ENCODE results near the gene TLR9. TPM values are rescaled to one million over a fixed set of nuclear protein-coding genes. Genes with fewer than 3 reads are reported as not detected.
"Not testable (repeated sequence)": the region's sequence is repeated elsewhere in the genome, so short reads cannot be mapped to it uniquely, and the experiment has no call there.

TLR9 gene
- polyA plus RNA-seq, 4 donors = 0.09 to 0.26 (median 0.19) TPM

- no peak for DNase-seq (ENCODE audit: low read depth in 4 of 4, low spot score in 3 of 4)
Observed at GRCh38 chr3:52197499-52197841, 28.0 kb downstream of the TLR9 start.

- no peak for DNase-seq (ENCODE audit: low read depth in 4 of 4, low spot score in 3 of 4)
Observed at GRCh38 chr3:52196977-52197376, 28.5 kb downstream of the TLR9 start.

GRCh38 chr3:52195823-52196331 is 29.6 kb downstream of the TLR9 start:
- no peak for DNase-seq (ENCODE audit: low read depth in 4 of 4, low spot score in 3 of 4)

GRCh38 chr3:52195291-52195597 is 30.2 kb downstream of the TLR9 start:
- no peak for DNase-seq (ENCODE audit: low read depth in 4 of 4, low spot score in 3 of 4)

- peak in 2 of 4 donors; percentile 39 to 50 for DNase-seq (ENCODE audit: low read depth in 4 of 4, low spot score in 3 of 4)
Observed at GRCh38 chr3:52194485-52195290, 30.8 kb downstream of the TLR9 start.

GRCh38 chr3:52193065-52193464 is 32.4 kb downstream of the TLR9 start:
- no peak for DNase-seq (ENCODE audit: low read depth in 4 of 4, low spot score in 3 of 4)

GRCh38 chr3:52191663-52192062 is 33.8 kb downstream of the TLR9 start:
- no peak for DNase-seq (ENCODE audit: low read depth in 4 of 4, low spot score in 3 of 4)

GRCh38 chr3:52190294-52191074 is 35.0 kb downstream of the TLR9 start:
- no peak for DNase-seq (ENCODE audit: low read depth in 4 of 4, low spot score in 3 of 4)

- DNase-seq (ENCODE audit: low read depth in 4 of 4, low spot score in 3 of 4) = no peak
Observed at GRCh38 chr3:52188556-52188955, 36.9 kb downstream of the TLR9 start.

- DNase-seq (ENCODE audit: low read depth in 4 of 4, low spot score in 3 of 4) = no peak
Observed at GRCh38 chr3:52186729-52187128, 38.7 kb downstream of the TLR9 start.

- DNase-seq (ENCODE audit: low read depth in 4 of 4, low spot score in 3 of 4) = no peak
Observed at GRCh38 chr3:52185837-52186236, 39.6 kb downstream of the TLR9 start.

GRCh38 chr3:52185311-52185710 is 40.1 kb downstream of the TLR9 start:
- no peak for DNase-seq (ENCODE audit: low read depth in 4 of 4, low spot score in 3 of 4)

- no peak for DNase-seq (ENCODE audit: low read depth in 4 of 4, low spot score in 3 of 4)
Observed at GRCh38 chr3:52184690-52185089, 40.8 kb downstream of the TLR9 start.

- DNase-seq (ENCODE audit: low read depth in 4 of 4, low spot score in 3 of 4) = no peak
Observed at GRCh38 chr3:52183786-52184445, 41.5 kb downstream of the TLR9 start.

GRCh38 chr3:52182691-52183090 is 42.8 kb downstream of the TLR9 start:
- no peak for DNase-seq (ENCODE audit: low read depth in 4 of 4, low spot score in 3 of 4)

- no peak for DNase-seq (ENCODE audit: low read depth in 4 of 4, low spot score in 3 of 4)
Observed at GRCh38 chr3:52182196-52182595, 43.2 kb downstream of the TLR9 start.

GRCh38 chr3:52181543-52181942 is 43.9 kb downstream of the TLR9 start:
- no peak for DNase-seq (ENCODE audit: low read depth in 4 of 4, low spot score in 3 of 4)

GRCh38 chr3:52178537-52178936 is 46.9 kb downstream of the TLR9 start:
- no peak for DNase-seq (ENCODE audit: low read depth in 4 of 4, low spot score in 3 of 4)

GRCh38 chr3:52178126-52178525 is 47.3 kb downstream of the TLR9 start:
- DNase-seq (ENCODE audit: low read depth in 4 of 4, low spot score in 3 of 4) = not testable (repeated sequence)

- no peak for DNase-seq (ENCODE audit: low read depth in 4 of 4, low spot score in 3 of 4)
Observed at GRCh38 chr3:52177701-52178042, 47.8 kb downstream of the TLR9 start.

GRCh38 chr3:52176951-52177700 is 48.3 kb downstream of the TLR9 start:
- DNase-seq (ENCODE audit: low read depth in 4 of 4, low spot score in 3 of 4) = no peak
